ENCODE results near the gene PDGFA. TPM values are rescaled to one million over a fixed set of nuclear protein-coding genes. Genes with fewer than 3 reads are reported as not detected.

Gene PDGFA
- total RNA-seq = 74.6 and 177 TPM in 2 replicates

DNA sequence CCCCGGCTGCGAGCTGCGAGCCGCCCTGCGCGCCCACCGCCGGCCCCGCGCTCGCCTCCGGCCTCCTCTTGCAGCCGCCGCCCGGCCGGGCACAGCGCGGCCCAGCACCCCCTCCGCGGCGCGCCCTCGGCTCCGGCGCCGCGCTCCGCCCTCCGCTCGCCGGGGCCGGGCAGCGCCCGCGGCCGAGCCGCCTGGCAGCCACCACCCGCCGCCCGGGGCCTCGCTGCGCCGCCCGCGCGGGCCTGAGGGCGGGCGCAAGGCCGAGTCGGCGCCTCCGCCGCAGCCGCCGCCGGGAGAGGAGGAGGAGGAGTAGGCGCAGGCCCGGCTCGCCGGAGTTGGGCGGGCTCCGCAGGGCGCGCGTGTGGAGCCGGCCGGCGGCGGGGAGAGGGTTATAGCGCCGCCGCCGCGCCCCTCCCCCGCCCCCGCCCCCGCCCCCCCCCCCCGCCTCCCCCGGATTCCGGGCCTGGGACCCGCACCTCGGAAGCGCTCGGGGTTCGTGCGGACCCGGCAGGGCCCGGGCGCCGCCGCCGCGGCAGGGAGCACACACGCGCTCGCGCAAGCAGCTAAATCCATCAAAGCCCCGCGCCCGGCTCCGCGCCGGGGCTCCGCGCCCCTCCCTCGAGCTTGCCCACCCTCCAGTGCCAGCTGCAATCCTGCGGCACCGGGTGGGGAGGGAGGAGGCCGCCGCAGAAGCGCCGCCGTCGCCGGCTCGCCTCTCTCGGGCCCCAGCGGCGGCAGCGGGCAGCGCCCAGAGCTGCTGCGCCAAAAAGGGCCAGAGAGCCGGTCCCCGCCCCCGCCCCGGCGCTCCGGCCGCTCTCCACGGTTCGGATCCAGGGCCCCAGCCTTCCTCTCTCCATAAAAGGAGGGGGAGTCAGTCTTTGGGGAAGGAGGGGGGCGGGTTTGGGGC lies at the start of gene PDGFA:
TSS of gene PDGFA (minus strand) at position 363 of the 907 bp plus-strand sequence. CDS start 845 bp downstream, outside the sequence.

Other genes starting within 250 kb of the PDGFA start
- gene FOXL3, start 229.7 kb downstream of the PDGFA start, total RNA-seq = not detected in 2 replicates
- 33.3 and 59.1 TPM in 2 replicates for gene DNAAF5, start 206.9 kb upstream of the PDGFA start, total RNA-seq
- 14.2 and 35.5 TPM in 2 replicates for gene PRKAR1B, start 207.4 kb upstream of the PDGFA start, total RNA-seq